ENCODE data around the gene IL12B.
"Not testable (repeated sequence)": the region's sequence is repeated elsewhere in the genome, so short reads cannot be mapped to it uniquely, and the experiment has no call there.

IL12B gene

GRCh38 chr5:159290741-159291140, 39.5 kb downstream of the IL12B start:
- DNase-seq: no peak

GRCh38 chr5:159286420-159287035, 43.8 kb downstream of the IL12B start:
- peak in 1 of 2 experiments; percentile 9 for DNase-seq

GRCh38 chr5:159274676-159275075, 55.6 kb downstream of the IL12B start:
- no peak for DNase-seq

GRCh38 chr5:159273923-159274322, 56.4 kb downstream of the IL12B start:
- DNase-seq: no peak

- no peak for DNase-seq
Measured at GRCh38 chr5:159269723-159270122, 60.6 kb downstream of the IL12B start.

- not testable (repeated sequence) for DNase-seq
Measured at GRCh38 chr5:159266764-159267163, 63.5 kb downstream of the IL12B start.

Measured in NCI-H446 (cell line).